Epithelial cell of esophagus (primary cell): ENCODE results near the gene CCDC192.
A peak's percentile ranks its signal among the peaks of the same experiment; 100 is the strongest.

Experiments
- DNase-seq: peaks from one replicate; pipeline ENCODE4 v3.0.0; 2010; ENCODE audit warnings: low read depth
- H3K4me3 ChIP-seq: 2 replicates; pipeline ENCODE4 v1.5.1; 2011; ENCODE audit warnings: mild to moderate bottlenecking, low read length, control low read depth
- CTCF ChIP-seq: IDR thresholded peaks from 2 replicates; pipeline ENCODE4 v1.5.1; 2011; ENCODE audit warnings: low read depth, mild to moderate bottlenecking, low read length, control low read depth, inconsistent platforms; ENCODE audit not compliant: insufficient read depth; ENCODE audit errors: missing control alignments

Gene CCDC192

GRCh38 chr5:127813633-127814587 is 110.7 kb downstream of the CCDC192 start:
- TF ChIP-seq CTCF = no peak
- no peak overlapping the region for H3K4me3 ChIP-seq
- DNase-seq = peak; percentile 84

- TF ChIP-seq CTCF = no peak
- H3K4me3 ChIP-seq = no peak overlapping the region
- DNase-seq = no peak
Measured at GRCh38 chr5:127814588-127814973, 111.4 kb downstream of the CCDC192 start.

- no peak overlapping the region for H3K4me3 ChIP-seq
- no peak for TF ChIP-seq CTCF
- peak; percentile 24 for DNase-seq
Measured at GRCh38 chr5:127820910-127821553, 117.8 kb downstream of the CCDC192 start.

GRCh38 chr5:127821896-127822295 is 118.7 kb downstream of the CCDC192 start:
- no peak for TF ChIP-seq CTCF
- no peak for DNase-seq
- H3K4me3 ChIP-seq = no peak overlapping the region

- no peak for TF ChIP-seq CTCF
- H3K4me3 ChIP-seq = no peak overlapping the region
- no peak for DNase-seq
Measured at GRCh38 chr5:127824126-127824525, 120.9 kb downstream of the CCDC192 start.

GRCh38 chr5:127826011-127826410 is 122.8 kb downstream of the CCDC192 start:
- TF ChIP-seq CTCF = no peak
- DNase-seq = no peak
- H3K4me3 ChIP-seq = no peak overlapping the region
